Progenitor cell of endocrine pancreas (in vitro differentiated cells): ENCODE data around the gene KCNC1. TPM values are rescaled to one million over a fixed set of nuclear protein-coding genes. Genes with fewer than 3 reads are reported as not detected.

ENCODE experiments used
- DNase-seq: peaks from one replicate; pipeline ENCODE4 v3.0.0; 2021; ENCODE audit warnings: low spot score; ENCODE audit not compliant: unreplicated experiment
- H3K27ac Mint-ChIP-seq: 2 replicates; pipeline ENCODE4 v1.8.0; 2021; ENCODE audit warnings: mild to moderate bottlenecking, moderate library complexity, mixed read lengths
- H3K27me3 Mint-ChIP-seq: 2 replicates; pipeline ENCODE4 v1.8.0; 2021; ENCODE audit warnings: mixed read lengths
- H3K36me3 Mint-ChIP-seq: 2 replicates; pipeline ENCODE4 v1.8.0; 2022; ENCODE audit warnings: mixed read lengths; ENCODE audit not compliant: insufficient read depth
- H3K4me1 Mint-ChIP-seq: 2 replicates; pipeline ENCODE4 v1.8.0; 2021; ENCODE audit warnings: low read depth, mixed read lengths
- H3K4me3 Mint-ChIP-seq: 2 replicates; pipeline ENCODE4 v1.8.0; 2021; ENCODE audit warnings: low read depth, mild to moderate bottlenecking, moderate library complexity, mixed read lengths
- H3K9me3 Mint-ChIP-seq: 2 replicates; pipeline ENCODE4 v1.8.0; 2021; ENCODE audit warnings: low read depth, mixed read lengths
- total RNA-seq: library from RNA; stranded (reverse); gene quantifications from 2 replicates; pipeline ENCODE4 v1.2.1, GENCODE V29; 2021
- TF ChIP-seq, protein P1 (sequence below): fragments of 200-600 bp; sonication (generic); IDR thresholded peaks from one replicate; pipeline ENCODE4 v1.5.0; 2021; ENCODE audit warnings: antibody characterized with exemption, mild to moderate bottlenecking; ENCODE audit not compliant: unreplicated experiment

Gene KCNC1
- total RNA-seq, 1 donor from 2014 or later: 0.67 TPM

DNA sequence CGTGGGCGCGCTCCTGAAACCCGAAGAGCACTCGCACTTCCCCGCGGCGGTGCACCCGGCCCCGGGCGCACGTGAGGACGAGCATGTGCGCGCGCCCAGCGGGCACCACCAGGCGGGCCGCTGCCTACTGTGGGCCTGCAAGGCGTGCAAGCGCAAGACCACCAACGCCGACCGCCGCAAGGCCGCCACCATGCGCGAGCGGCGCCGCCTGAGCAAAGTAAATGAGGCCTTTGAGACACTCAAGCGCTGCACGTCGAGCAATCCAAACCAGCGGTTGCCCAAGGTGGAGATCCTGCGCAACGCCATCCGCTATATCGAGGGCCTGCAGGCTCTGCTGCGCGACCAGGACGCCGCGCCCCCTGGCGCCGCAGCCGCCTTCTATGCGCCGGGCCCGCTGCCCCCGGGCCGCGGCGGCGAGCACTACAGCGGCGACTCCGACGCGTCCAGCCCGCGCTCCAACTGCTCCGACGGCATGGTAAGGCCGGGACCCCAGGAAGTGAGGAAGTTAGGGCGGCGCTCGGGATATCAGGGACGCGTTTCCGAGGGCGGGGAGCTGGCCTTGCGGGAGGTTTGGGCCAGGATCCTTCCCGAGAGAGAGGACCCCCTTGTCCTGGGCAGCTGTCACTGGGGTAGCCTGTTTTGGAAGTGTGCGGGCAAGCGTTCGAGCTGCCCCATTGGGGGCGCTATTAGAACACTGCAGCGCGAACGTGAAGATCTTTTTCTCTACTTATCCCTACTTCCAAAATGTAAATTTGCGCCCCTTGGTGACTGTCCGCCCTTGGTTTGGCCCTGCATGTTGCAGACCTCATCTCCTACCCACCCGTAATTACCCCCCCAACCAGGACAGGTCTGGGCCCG, 14.4 kb upstream of the KCNC1 start:
- no peak for DNase-seq
- no peak overlapping the region for H3K27ac Mint-ChIP-seq
- no peaks in the 10 kb centered on the region for H3K36me3 Mint-ChIP-seq
- H3K4me1 Mint-ChIP-seq: peaks cover 2% of the 10 kb centered on the region
- TF ChIP-seq, protein P1, sequence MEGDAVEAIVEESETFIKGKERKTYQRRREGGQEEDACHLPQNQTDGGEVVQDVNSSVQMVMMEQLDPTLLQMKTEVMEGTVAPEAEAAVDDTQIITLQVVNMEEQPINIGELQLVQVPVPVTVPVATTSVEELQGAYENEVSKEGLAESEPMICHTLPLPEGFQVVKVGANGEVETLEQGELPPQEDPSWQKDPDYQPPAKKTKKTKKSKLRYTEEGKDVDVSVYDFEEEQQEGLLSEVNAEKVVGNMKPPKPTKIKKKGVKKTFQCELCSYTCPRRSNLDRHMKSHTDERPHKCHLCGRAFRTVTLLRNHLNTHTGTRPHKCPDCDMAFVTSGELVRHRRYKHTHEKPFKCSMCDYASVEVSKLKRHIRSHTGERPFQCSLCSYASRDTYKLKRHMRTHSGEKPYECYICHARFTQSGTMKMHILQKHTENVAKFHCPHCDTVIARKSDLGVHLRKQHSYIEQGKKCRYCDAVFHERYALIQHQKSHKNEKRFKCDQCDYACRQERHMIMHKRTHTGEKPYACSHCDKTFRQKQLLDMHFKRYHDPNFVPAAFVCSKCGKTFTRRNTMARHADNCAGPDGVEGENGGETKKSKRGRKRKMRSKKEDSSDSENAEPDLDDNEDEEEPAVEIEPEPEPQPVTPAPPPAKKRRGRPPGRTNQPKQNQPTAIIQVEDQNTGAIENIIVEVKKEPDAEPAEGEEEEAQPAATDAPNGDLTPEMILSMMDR: peak; percentile 54
- no peak overlapping the region for H3K4me3 Mint-ChIP-seq
- no peaks in the 10 kb centered on the region for H3K9me3 Mint-ChIP-seq
- H3K27me3 Mint-ChIP-seq: peaks cover 48% of the 10 kb centered on the region

DNA sequence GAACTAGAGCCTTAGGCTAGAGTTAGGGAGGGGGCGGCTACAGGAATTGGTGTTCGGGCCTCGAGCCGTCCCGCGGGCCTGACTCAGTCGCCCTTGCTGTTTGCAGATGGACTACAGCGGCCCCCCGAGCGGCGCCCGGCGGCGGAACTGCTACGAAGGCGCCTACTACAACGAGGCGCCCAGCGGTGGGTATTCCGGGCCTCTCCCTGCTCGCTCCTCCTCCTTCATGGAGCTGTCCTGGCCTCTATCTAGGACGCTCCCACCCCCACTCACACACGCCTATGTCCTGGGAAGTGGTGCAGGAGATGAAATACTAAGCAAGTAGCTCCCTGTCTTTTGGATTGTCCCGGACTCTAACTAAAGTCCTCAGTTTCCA, 13.8 kb upstream of the KCNC1 start:
- H3K27ac Mint-ChIP-seq: no peak overlapping the region
- no peaks in the 10 kb centered on the region for H3K36me3 Mint-ChIP-seq
- DNase-seq: no peak
- peaks cover 53% of the 10 kb centered on the region for H3K27me3 Mint-ChIP-seq
- no peak overlapping the region for H3K4me3 Mint-ChIP-seq
- H3K9me3 Mint-ChIP-seq: no peaks in the 10 kb centered on the region
- TF ChIP-seq, protein P1: no peak
- H3K4me1 Mint-ChIP-seq: peaks cover 2% of the 10 kb centered on the region

DNA sequence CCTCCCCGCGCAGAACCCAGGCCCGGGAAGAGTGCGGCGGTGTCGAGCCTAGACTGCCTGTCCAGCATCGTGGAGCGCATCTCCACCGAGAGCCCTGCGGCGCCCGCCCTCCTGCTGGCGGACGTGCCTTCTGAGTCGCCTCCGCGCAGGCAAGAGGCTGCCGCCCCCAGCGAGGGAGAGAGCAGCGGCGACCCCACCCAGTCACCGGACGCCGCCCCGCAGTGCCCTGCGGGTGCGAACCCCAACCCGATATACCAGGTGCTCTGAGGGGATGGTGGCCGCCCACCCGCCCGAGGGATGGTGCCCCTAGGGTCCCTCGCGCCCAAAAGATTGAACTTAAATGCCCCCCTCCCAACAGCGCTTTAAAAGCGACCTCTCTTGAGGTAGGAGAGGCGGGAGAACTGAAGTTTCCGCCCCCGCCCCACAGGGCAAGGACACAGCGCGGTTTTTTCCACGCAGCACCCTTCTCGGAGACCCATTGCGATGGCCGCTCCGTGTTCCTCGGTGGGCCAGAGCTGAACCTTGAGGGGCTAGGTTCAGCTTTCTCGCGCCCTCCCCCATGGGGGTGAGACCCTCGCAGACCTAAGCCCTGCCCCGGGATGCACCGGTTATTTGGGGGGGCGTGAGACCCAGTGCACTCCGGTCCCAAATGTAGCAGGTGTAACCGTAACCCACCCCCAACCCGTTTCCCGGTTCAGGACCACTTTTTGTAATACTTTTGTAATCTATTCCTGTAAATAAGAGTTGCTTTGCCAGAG, 13.2 kb upstream of the KCNC1 start:
- no peak overlapping the region for H3K4me3 Mint-ChIP-seq
- peaks cover 58% of the 10 kb centered on the region for H3K27me3 Mint-ChIP-seq
- no peak for DNase-seq
- no peaks in the 10 kb centered on the region for H3K9me3 Mint-ChIP-seq
- TF ChIP-seq, protein P1: no peak
- H3K4me1 Mint-ChIP-seq: peaks cover 2% of the 10 kb centered on the region
- no peaks in the 10 kb centered on the region for H3K36me3 Mint-ChIP-seq
- H3K27ac Mint-ChIP-seq: no peak overlapping the region

DNA sequence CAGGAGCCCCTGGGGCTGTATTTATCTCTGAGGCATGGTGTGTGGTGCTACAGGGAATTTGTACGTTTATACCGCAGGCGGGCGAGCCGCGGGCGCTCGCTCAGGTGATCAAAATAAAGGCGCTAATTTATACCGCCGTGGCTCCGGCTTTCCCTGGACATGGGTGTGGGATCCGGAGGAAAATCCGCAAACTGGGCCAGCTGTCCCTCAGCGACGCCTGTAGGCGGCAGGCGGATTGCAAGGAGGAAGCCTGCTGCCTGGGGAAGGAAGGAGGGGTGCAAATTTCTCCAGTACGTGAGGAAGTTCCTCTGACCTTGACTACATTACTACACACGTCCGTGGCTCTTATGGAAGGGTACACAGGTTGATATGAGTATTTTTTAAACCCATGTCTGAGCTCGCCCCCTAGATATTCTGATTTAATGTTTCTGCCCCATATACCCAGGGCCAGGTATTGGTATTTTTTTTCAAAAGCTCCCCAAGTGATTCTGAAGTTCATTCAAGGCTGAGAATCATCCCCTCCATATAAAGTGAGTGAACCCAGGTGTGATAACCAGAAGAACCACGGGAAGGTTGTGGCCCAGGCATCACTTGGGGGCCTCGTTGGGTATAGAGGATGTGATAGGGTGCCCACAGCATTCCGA, 12.5 kb upstream of the KCNC1 start:
- H3K27me3 Mint-ChIP-seq: peaks cover 62% of the 10 kb centered on the region
- H3K9me3 Mint-ChIP-seq: no peaks in the 10 kb centered on the region
- no peak for DNase-seq
- H3K4me3 Mint-ChIP-seq: no peak overlapping the region
- TF ChIP-seq, protein P1: peak; percentile 36
- no peaks in the 10 kb centered on the region for H3K36me3 Mint-ChIP-seq
- H3K4me1 Mint-ChIP-seq: peaks cover 2% of the 10 kb centered on the region
- no peak overlapping the region for H3K27ac Mint-ChIP-seq
